ENCODE measurements around the gene GSTA1.
A peak's percentile ranks its signal among the peaks of the same experiment; 100 is the strongest.
"Not testable (repeated sequence)": the region's sequence is repeated elsewhere in the genome, so short reads cannot be mapped to it uniquely, and the experiment has no call there.

GSTA1 gene

DNA sequence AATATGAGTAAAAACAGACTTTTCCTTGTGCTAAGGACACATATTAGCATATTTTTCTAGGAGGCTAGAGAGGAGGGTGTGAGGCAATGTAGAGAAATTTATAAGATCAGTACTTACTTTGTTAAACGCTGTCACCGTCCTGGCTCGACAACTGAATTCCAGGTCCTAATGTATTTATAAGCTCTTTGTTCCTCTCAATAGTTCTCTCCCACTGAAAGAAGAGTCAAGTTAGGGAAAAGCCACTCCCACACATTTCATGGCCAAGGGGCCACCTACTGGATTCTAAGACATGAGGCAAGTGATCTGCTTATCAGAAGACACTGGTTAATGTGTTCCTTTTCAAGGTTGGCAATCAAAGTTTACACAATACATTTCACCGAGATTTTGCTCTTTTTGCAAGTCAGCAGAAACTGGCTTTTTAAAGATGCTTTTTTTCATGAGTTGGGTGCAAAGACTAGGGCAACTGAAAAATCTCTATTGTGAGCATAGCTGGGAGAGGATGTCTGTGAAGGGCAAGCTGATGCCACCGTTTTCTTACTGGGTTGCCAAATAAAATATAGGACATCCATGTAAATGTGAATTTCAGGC lies at the start of gene GSTA1:
TSS of gene GSTA1 (minus strand) at position 149 of the 588 bp plus-strand sequence. CDS start 4,549 bp downstream, outside the sequence.
- not testable (repeated sequence) for H3K4me3 ChIP-seq (ENCODE audit: low read depth, low read length); DNase-seq (ENCODE audit: low read depth)

DNA sequence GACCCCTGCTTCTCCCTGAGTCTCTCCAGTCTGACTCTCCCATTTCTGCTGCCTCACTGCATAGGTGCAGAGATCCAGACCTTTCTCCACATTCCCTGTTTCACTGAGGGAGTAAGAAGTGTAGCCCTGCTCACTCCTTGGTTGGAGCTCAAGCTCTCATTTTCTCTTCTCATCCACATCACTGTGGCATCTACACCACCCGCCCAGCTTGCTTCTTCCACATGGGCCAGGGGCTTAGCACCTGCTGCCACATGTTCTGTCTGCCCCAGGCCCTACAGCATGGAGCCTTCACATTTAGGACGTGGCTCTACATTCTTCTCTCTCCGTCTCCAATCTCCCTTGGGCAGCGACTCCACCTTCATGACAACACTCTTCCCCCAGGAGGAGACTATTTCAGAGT lies 45.5 kb upstream of the GSTA1 start:
- DNase-seq (ENCODE audit: low read depth) = no peak
- no peak overlapping the region for H3K4me3 ChIP-seq (ENCODE audit: low read depth, low read length)
- TF ChIP-seq MAX (IDR thresholded peaks at IDR 0.05; ENCODE audit: low read depth, low read length) (no peak), MYC (IDR thresholded peaks at IDR 0.05; ENCODE audit: low read depth, low read length) (no peak), POLR2A (IDR thresholded peaks at IDR 0.05; ENCODE audit: extremely low read depth, insufficient read length) (no peak)
- TF ChIP-seq, protein P1, sequence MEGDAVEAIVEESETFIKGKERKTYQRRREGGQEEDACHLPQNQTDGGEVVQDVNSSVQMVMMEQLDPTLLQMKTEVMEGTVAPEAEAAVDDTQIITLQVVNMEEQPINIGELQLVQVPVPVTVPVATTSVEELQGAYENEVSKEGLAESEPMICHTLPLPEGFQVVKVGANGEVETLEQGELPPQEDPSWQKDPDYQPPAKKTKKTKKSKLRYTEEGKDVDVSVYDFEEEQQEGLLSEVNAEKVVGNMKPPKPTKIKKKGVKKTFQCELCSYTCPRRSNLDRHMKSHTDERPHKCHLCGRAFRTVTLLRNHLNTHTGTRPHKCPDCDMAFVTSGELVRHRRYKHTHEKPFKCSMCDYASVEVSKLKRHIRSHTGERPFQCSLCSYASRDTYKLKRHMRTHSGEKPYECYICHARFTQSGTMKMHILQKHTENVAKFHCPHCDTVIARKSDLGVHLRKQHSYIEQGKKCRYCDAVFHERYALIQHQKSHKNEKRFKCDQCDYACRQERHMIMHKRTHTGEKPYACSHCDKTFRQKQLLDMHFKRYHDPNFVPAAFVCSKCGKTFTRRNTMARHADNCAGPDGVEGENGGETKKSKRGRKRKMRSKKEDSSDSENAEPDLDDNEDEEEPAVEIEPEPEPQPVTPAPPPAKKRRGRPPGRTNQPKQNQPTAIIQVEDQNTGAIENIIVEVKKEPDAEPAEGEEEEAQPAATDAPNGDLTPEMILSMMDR (IDR thresholded peaks at IDR 0.05; ENCODE audit: low read depth, low read length) = no peak

GRCh38 chr6:52846002-52846401 lies 42.4 kb upstream of the GSTA1 start:
- H3K4me3 ChIP-seq (ENCODE audit: low read depth, low read length) = no peak overlapping the region
- TF ChIP-seq MAX (IDR thresholded peaks at IDR 0.05; ENCODE audit: low read depth, low read length) (no peak), POLR2A (IDR thresholded peaks at IDR 0.05; ENCODE audit: extremely low read depth, insufficient read length) (no peak), MYC (IDR thresholded peaks at IDR 0.05; ENCODE audit: low read depth, low read length) (no peak)
- TF ChIP-seq, protein P1 (IDR thresholded peaks at IDR 0.05; ENCODE audit: low read depth, low read length) = no peak
- no peak for DNase-seq (ENCODE audit: low read depth)

DNA sequence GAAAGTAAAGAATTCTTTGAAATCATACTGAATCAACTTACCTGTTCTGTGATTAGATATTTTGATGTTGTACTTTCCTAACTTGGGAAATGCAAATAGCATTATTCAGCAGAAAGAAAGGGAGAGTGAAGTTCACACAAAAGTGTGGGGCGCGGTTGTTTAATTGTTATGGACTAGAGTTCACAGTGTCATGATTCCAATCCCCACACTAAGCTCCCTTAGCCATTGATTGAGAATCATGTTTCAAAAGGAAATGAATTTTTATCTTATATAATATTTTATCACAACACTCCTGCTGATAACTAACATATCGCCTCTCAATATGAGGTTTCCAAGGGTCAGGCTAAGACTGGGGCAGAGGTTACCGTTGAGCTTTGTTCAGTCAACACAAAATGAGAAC lies 40.0 kb upstream of the GSTA1 start:
- no peak for TF ChIP-seq POLR2A (IDR thresholded peaks at IDR 0.05; ENCODE audit: extremely low read depth, insufficient read length)
- no peak for TF ChIP-seq MYC (IDR thresholded peaks at IDR 0.05; ENCODE audit: low read depth, low read length)
- TF ChIP-seq, protein P1 (IDR thresholded peaks at IDR 0.05; ENCODE audit: low read depth, low read length) = no peak
- no peak for TF ChIP-seq MAX (IDR thresholded peaks at IDR 0.05; ENCODE audit: low read depth, low read length)
- no peak overlapping the region for H3K4me3 ChIP-seq (ENCODE audit: low read depth, low read length)
- DNase-seq (ENCODE audit: low read depth) = no peak

GRCh38 chr6:52840763-52841585 lies 37.4 kb upstream of the GSTA1 start, which contains the start of gene GSTA5:
GSTA5 (minus strand) TSS chr6:52840813.
- H3K4me3 ChIP-seq (ENCODE audit: low read depth, low read length) = no peak within 1 kb of the TSS
- DNase-seq (ENCODE audit: low read depth) = no peak
- TF ChIP-seq MYC (IDR thresholded peaks at IDR 0.05; ENCODE audit: low read depth, low read length) (no peak), POLR2A (IDR thresholded peaks at IDR 0.05; ENCODE audit: extremely low read depth, insufficient read length) (no peak)

GRCh38 chr6:52839124-52840055 lies 35.8 kb upstream of the GSTA1 start:
- TF ChIP-seq MYC (IDR thresholded peaks at IDR 0.05; ENCODE audit: low read depth, low read length) (no peak), POLR2A (IDR thresholded peaks at IDR 0.05; ENCODE audit: extremely low read depth, insufficient read length) (no peak), MAX (IDR thresholded peaks at IDR 0.05; ENCODE audit: low read depth, low read length) (peak; percentile 67)
- TF ChIP-seq, protein P1 (IDR thresholded peaks at IDR 0.05; ENCODE audit: low read depth, low read length) = peak; percentile 83
- no peak overlapping the region for H3K4me3 ChIP-seq (ENCODE audit: low read depth, low read length)
- peak; percentile 55 for DNase-seq (ENCODE audit: low read depth)

Data from NB4 (cell line).